ENCODE measurements around the gene SEPTIN11. TPM values are rescaled to one million over a fixed set of nuclear protein-coding genes. Genes with fewer than 3 reads are reported as not detected.

The SEPTIN11 gene
- total RNA-seq, 1 donor from 2014 or later = 331 TPM

Other genes starting within 250 kb of the SEPTIN11 start
- gene SOWAHB, start 51.6 kb upstream of the SEPTIN11 start, total RNA-seq = not detected
- gene CCNI, start 126.2 kb downstream of the SEPTIN11 start, total RNA-seq = 221 TPM
- 28.6 TPM for gene CCNG2, start 207.5 kb downstream of the SEPTIN11 start, total RNA-seq